Heart left ventricle (tissue), 16 donors: ENCODE results near the gene FCHSD2. TPM values are rescaled to one million over a fixed set of nuclear protein-coding genes. Genes with fewer than 3 reads are reported as not detected.

ENCODE experiments used
- ATAC-seq, 4 donors: fragments of 200-7000 bp; cut with Tn5 transposase; one replicate each; pipeline ENCODE4 v1.9.1; 2020 to 2022; ENCODE audit warnings: moderate library complexity in 4 of 4, mild to moderate bottlenecking in 3 of 4, moderate number of reproducible peaks in 1 of 4
- DNase-seq, 5 donors: peaks; one replicate each; pipeline ENCODE4 v3.0.0-alpha.2; 2020
- H3K27ac ChIP-seq, 12 donors: fragments of 200-600 bp; sonication (generic) in 4 of 12; one replicate each; pipeline versions ENCODE4 v1.5.0 to v1.8.0; 2016 to 2022; ENCODE audit warnings: mild to moderate bottlenecking in 2 of 12
- H3K27me3 ChIP-seq, 9 donors: fragments of 200-600 bp; sonication (generic) in 2 of 9; one replicate each; pipeline versions ENCODE4 v1.5.1 to v1.8.0; 2016 to 2022; ENCODE audit warnings: mild to moderate bottlenecking in 3 of 9
- H3K36me3 ChIP-seq, 9 donors: fragments of 200-600 bp; sonication (generic) in 2 of 9; one replicate each; pipeline versions ENCODE4 v1.5.0 to v1.8.0; 2018 to 2022; ENCODE audit warnings: mild to moderate bottlenecking in 2 of 9
- H3K4me1 ChIP-seq, 12 donors: fragments of 200-600 bp; sonication (generic) in 4 of 12; one replicate each; pipeline versions ENCODE4 v1.5.0 to v1.8.0; 2016 to 2022; ENCODE audit warnings: mild to moderate bottlenecking in 3 of 12
- H3K4me3 ChIP-seq, 12 donors: fragments of 200-600 bp; sonication (generic) in 4 of 12; one replicate each; pipeline versions ENCODE4 v1.5.0 to v1.8.0; 2017 to 2022; ENCODE audit warnings: mild to moderate bottlenecking in 9 of 12, moderate library complexity in 4 of 12
- H3K9me3 ChIP-seq, 12 donors: fragments of 200-600 bp; sonication (generic) in 4 of 12; one replicate each; pipeline versions ENCODE4 v1.5.0 to v1.8.0; 2016 to 2022; ENCODE audit warnings: mild to moderate bottlenecking in 1 of 12
- CTCF ChIP-seq, 12 donors: fragments of 200-600 bp; sonication (generic) in 4 of 12; IDR thresholded peaks; one replicate each; pipeline versions ENCODE4 v1.5.0 to v1.8.0; 2018 to 2022; ENCODE audit warnings: antibody characterized with exemption in 12 of 12, mild to moderate bottlenecking in 5 of 12
- POLR2A ChIP-seq, 2 donors: fragments of 450-650 bp; IDR thresholded peaks; one replicate each; pipeline ENCODE4 v1.6.1; 2017; ENCODE audit warnings: antibody characterized with exemption in 2 of 2, mild to moderate bottlenecking in 2 of 2, moderate library complexity in 2 of 2
- WGBS, 4 donors: extraction: QIAGEN DNeasy Blood & Tissue Kit in 2 of 4; methylation state at CpG; one replicate each; pipeline versions ENCODE4 v1.1.5 to v1.1.7; 2013 to 2018; 5-methylcytosine and 5-hydroxymethylcytosine counted together
- intact Hi-C, 10 donors: fragments of 100-400 bp; cut with DNase I; formaldehyde crosslinking; loops; one replicate each; pipeline versions ENCODE4 v1.11.1 to v1.14.2; 2022
- polyA plus RNA-seq, 2 donors: library from polyadenylated mRNA; stranded (reverse); fragments of 200-250 nt; gene quantifications; one replicate each; pipeline ENCODE4 v1.2.3, GENCODE V29; 2013
- total RNA-seq, 9 donors: library from RNA; depleted of rRNA in 2 of 9; stranded (reverse); fragments of >200 nt in 2 of 9; fragmentation: NEBNext Ultra II Directional in 3 of 9; extraction: Animal tissue kit (Norgen Biotek cat#: 25700) in 3 of 9; gene quantifications; one replicate each; pipeline versions ENCODE4 v1.1.0 to v1.2.4, GENCODE V29; 2016 to 2023
- donor health status: ischemic (EF 13 %, LVEDD 7.1; RV severe dilation, severe dysfunction).
- donor health status: healthy with polysubstance abuse.
- donor health status: DM: no; HTN: yes; CAD: no.
- donor health status: DM: no; HTN: no; CAD: no.
- donor health status: ischemic (EF 25% LVEDD 6.9; RV normal size, moderate dysfunction).
- donor health status: ischemic (EF 25% LVEDD 5.7; RV mildly dilated, moderate dysfunction).
- donor health status: healthy.
- donor health status: DM: yes; HTN: yes; CAD: no.
- donor health status: ischemic (EF 35%, LVEDD 5.7; RV mildly dilated, moderate dysfunction).
- donor health status: nonischemic (EF 11% LVEDD 7.7; RV severe dilation, severe dysfunction).
- donor health status: DM: yes; HTN: yes; CAD: no.
- donor health status: PGD.
- donor health status: ischemic (EF 29% LVEDD 5.4; RV normal size, mild dysfunction).
- donor health status: nonischemic (EF 23%, LVEDD 6.1; RV moderate dilation, normal function).

FCHSD2 gene
- total and polyA plus RNA-seq, 11 donors: 9.9 to 61.1 (median 39.0) TPM

- Histone ChIP-seq H3K4me3 (no peak overlapping the region), H3K27me3 (no peaks in the 10 kb centered on the region), H3K27ac (peak overlapping the region in 1 of 12 donors; percentile 3), H3K36me3 (peaks cover 0 to 12% (median 5%) of the 10 kb centered on the region in 9 donors), H3K9me3 (no peaks in the 10 kb centered on the region), H3K4me1 (peaks cover 0 to 60% (median 25%) of the 10 kb centered on the region in 12 donors)
- WGBS, 4 donors: 93 to 100% (median 98%) methylated on average over 1 of the region's 1 CpG
- TF ChIP-seq POLR2A (IDR thresholded peaks at IDR 0.05) (no peak), CTCF (IDR thresholded peaks at IDR 0.05) (peak; percentile 36 to 74 (median 59))
- ATAC-seq (peak in 3 of 4 donors; percentile 33 to 58 (median 52)), DNase-seq (no peak)
- intact Hi-C loops: loop anchor here (1.0 to 10.0 kb wide), 8 partner anchors 218 to 320 kb away; partner anchors contain the start of gene FCHSD2 (in 5 of the 10)
Measured at GRCh38 chr11:72924568-72925190, 217.4 kb downstream of the FCHSD2 start.

- H3K4me3 ChIP-seq: no peak overlapping the region
- H3K27me3 ChIP-seq: no peaks in the 10 kb centered on the region
- ATAC-seq (peak in 1 of 4 donors; percentile 29), DNase-seq (no peak)
- H3K4me1 ChIP-seq: peaks cover 0 to 32% (median 17%) of the 10 kb centered on the region in 12 donors
- TF ChIP-seq POLR2A (IDR thresholded peaks at IDR 0.05) (no peak), CTCF (IDR thresholded peaks at IDR 0.05) (no peak)
- H3K27ac ChIP-seq: peak overlapping the region in 3 of 12 donors; percentile 0 to 16 (median 7)
- H3K9me3 ChIP-seq: no peaks in the 10 kb centered on the region
- intact Hi-C loops: loop anchor here in 6 of 10 donors (5.0 to 10.0 kb wide), 4 partner anchors 221 to 324 kb away; partner anchors contain the start of gene FCHSD2 (in 3 of the 6)
- 46 to 64% (median 47%) methylated on average over 5 of the region's 5 CpGs for WGBS, 4 donors
- H3K36me3 ChIP-seq: peaks cover 0 to 12% (median 5%) of the 10 kb centered on the region in 9 donors
Measured at GRCh38 chr11:72921028-72921716, 220.9 kb downstream of the FCHSD2 start.

- H3K27me3 ChIP-seq: no peaks in the 10 kb centered on the region
- H3K27ac ChIP-seq: no peak overlapping the region
- peaks cover 0 to 25% (median 14%) of the 10 kb centered on the region in 12 donors for H3K4me1 ChIP-seq
- peaks cover 0 to 12% (median 5%) of the 10 kb centered on the region in 9 donors for H3K36me3 ChIP-seq
- DNase-seq (no peak), ATAC-seq (no peak)
- no peak overlapping the region for H3K4me3 ChIP-seq
- TF ChIP-seq CTCF (IDR thresholded peaks at IDR 0.05) (no peak), POLR2A (IDR thresholded peaks at IDR 0.05) (no peak)
- H3K9me3 ChIP-seq: no peaks in the 10 kb centered on the region
- intact Hi-C loops: loop anchor here in 6 of 10 donors (5.0 to 10.0 kb wide), 4 partner anchors 222 to 325 kb away; partner anchors contain the start of gene FCHSD2 (in 3 of the 6)
Measured at GRCh38 chr11:72920001-72920400, 222.1 kb downstream of the FCHSD2 start.

GRCh38 chr11:72918851-72919250, 223.3 kb downstream of the FCHSD2 start:
- Histone ChIP-seq H3K4me1 (peaks cover 0 to 21% (median 12%) of the 10 kb centered on the region in 12 donors), H3K36me3 (peaks cover 0 to 12% (median 5%) of the 10 kb centered on the region in 9 donors), H3K4me3 (no peak overlapping the region), H3K27ac (no peak overlapping the region), H3K9me3 (peaks cover 0 to 8% (median 0%) of the 10 kb centered on the region in 12 donors), H3K27me3 (no peaks in the 10 kb centered on the region)
- ATAC-seq: no peak
- TF ChIP-seq CTCF (IDR thresholded peaks at IDR 0.05) (no peak), POLR2A (IDR thresholded peaks at IDR 0.05) (no peak)
- intact Hi-C loops: loop anchor here in 1 of 10 donors (5.0 kb wide), 1 partner anchor 47 kb away; no protein-coding TSS in a partner anchor
- no peak for DNase-seq
